Activated B cell treated with CpG ODN at 0.5 μM for 24 hours (primary cell): ENCODE measurements around the gene CNTRL. TPM values are rescaled to one million over a fixed set of nuclear protein-coding genes. Genes with fewer than 3 reads are reported as not detected.
"Not testable (repeated sequence)": the region's sequence is repeated elsewhere in the genome, so short reads cannot be mapped to it uniquely, and the experiment has no call there.

Experiments used
- ATAC-seq: fragments of 200-7000 bp; cut with Tn5 transposase; one replicate; pipeline ENCODE4 v1.10.0; 2021; ENCODE audit warnings: low read depth, mild to moderate bottlenecking, moderate library complexity
- CTCF ChIA-PET: fragments of 350-600 bp; sonication (Branson Sonifier 250); formaldehyde crosslinking; loops from one replicate; lab custom pipeline; 2021; ENCODE audit warnings: antibody characterized with exemption; lab: Charles Lee
- POLR2A ChIA-PET: fragments of 350-600 bp; sonication (Branson Sonifier 250); formaldehyde crosslinking; loops from one replicate; lab custom pipeline; 2021; ENCODE audit warnings: antibody characterized with exemption; lab: Charles Lee
- DNase-seq: peaks from one replicate; pipeline ENCODE4 v3.0.0; 2022
- H3K27ac Mint-ChIP-seq: one replicate; pipeline ENCODE4 v1.8.0; 2020; ENCODE audit warnings: mixed read lengths
- H3K27me3 Mint-ChIP-seq: one replicate; pipeline ENCODE4 v1.8.0; 2021; ENCODE audit warnings: mixed read lengths
- H3K36me3 Mint-ChIP-seq: one replicate; pipeline ENCODE4 v1.8.0; 2021; ENCODE audit warnings: low read depth, mixed read lengths
- H3K4me1 Mint-ChIP-seq: one replicate; pipeline ENCODE4 v1.8.0; 2021; ENCODE audit warnings: mixed read lengths
- H3K4me3 Mint-ChIP-seq: one replicate; pipeline ENCODE4 v1.8.0; 2020; ENCODE audit warnings: mild to moderate bottlenecking, mixed read lengths
- H3K9me3 Mint-ChIP-seq: one replicate; pipeline ENCODE4 v1.8.0; 2020; ENCODE audit warnings: mixed read lengths
- intact Hi-C: fragments of 100-400 bp; cut with micrococcal nuclease; formaldehyde crosslinking; loops from one replicate; pipeline ENCODE4 v1.15.1; 2024
- total RNA-seq: library from RNA; stranded (reverse); gene quantifications from 2 replicates; pipeline ENCODE4 v1.2.3, GENCODE V29; 2022
- TF ChIP-seq, protein P1 (sequence below): fragments of 200-600 bp; IDR thresholded peaks from one replicate; pipeline ENCODE4 v1.8.0; 2022; ENCODE audit warnings: antibody characterized with exemption, mild to moderate bottlenecking

CNTRL gene
- total RNA-seq, 1 donor from 2014 or later = 110 TPM

GRCh38 chr9:121178676-121179372, 104.1 kb downstream of the CNTRL start:
- ChIA-PET POLR2A (no interaction called here), CTCF (no interaction called here)
- ATAC-seq = no peak
- no peak overlapping the region for H3K27ac Mint-ChIP-seq
- no peak for DNase-seq
- H3K36me3 Mint-ChIP-seq = peaks cover 88% of the 10 kb centered on the region
- H3K9me3 Mint-ChIP-seq = no peaks in the 10 kb centered on the region
- TF ChIP-seq, protein P1, sequence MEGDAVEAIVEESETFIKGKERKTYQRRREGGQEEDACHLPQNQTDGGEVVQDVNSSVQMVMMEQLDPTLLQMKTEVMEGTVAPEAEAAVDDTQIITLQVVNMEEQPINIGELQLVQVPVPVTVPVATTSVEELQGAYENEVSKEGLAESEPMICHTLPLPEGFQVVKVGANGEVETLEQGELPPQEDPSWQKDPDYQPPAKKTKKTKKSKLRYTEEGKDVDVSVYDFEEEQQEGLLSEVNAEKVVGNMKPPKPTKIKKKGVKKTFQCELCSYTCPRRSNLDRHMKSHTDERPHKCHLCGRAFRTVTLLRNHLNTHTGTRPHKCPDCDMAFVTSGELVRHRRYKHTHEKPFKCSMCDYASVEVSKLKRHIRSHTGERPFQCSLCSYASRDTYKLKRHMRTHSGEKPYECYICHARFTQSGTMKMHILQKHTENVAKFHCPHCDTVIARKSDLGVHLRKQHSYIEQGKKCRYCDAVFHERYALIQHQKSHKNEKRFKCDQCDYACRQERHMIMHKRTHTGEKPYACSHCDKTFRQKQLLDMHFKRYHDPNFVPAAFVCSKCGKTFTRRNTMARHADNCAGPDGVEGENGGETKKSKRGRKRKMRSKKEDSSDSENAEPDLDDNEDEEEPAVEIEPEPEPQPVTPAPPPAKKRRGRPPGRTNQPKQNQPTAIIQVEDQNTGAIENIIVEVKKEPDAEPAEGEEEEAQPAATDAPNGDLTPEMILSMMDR = no peak
- peaks cover 32% of the 10 kb centered on the region for H3K4me1 Mint-ChIP-seq
- intact Hi-C loops = no loop called here
- H3K4me3 Mint-ChIP-seq = no peak overlapping the region
- H3K27me3 Mint-ChIP-seq = no peaks in the 10 kb centered on the region

DNA sequence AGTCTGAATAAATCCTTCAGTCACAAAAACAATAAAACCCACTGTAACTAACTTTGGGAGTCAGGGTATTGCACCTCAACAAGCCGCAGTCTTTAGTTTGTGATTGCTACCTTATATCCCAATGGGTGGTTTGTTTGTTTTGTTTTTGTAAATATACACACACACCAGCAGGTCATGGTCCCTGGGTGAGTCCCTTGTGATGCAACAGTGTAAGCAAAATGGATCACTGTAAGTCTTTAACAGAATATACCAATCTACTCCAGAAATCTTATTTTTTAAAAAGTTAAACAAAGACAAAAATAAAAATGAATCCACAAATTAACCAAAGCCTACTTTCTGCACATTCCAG, 104.6 kb downstream of the CNTRL start:
- CTCF ChIA-PET, ATAC-seq, intact Hi-C loops, DNase-seq, H3K4me3 Mint-ChIP-seq, H3K27ac Mint-ChIP-seq, H3K27me3 Mint-ChIP-seq, H3K9me3 Mint-ChIP-seq, POLR2A ChIA-PET: not testable (repeated sequence)
- H3K36me3 Mint-ChIP-seq = peaks cover 90% of the 10 kb centered on the region
- H3K4me1 Mint-ChIP-seq = peaks cover 37% of the 10 kb centered on the region

DNA sequence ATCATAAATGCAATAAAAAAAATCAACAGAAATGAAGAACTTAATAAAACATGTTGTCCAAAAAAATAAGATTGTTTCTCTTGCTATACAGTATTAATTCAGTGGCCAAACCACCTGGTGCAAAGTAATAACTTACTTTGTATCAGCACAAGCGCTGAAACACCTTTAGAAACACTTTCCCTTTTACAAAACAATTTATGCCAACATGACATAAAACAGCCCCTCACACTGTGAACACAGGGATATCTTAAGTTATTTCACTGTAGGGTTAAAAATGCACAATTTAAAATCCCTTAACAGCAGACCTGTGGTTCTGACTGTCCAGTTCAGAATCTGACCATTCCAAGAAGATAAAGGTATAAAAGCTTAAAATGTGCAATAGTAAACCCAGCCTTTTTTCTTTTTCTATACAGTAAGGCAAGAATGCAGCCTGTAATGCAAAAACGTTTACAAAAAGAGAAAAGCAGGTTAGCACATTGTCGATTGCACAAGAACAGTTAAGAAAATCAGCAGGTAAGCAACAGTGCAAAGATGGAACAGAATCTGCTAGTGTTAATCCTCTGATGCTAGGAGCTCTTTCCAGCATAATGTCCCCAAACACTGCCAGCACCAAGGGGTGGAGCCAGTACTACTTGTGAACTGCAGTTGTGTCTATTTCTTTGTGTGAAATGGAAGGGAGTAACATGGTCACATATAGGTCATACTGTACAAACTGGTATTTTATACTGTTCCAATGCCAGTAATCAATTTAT, 105.4 kb downstream of the CNTRL start:
- peaks cover 87% of the 10 kb centered on the region for H3K36me3 Mint-ChIP-seq
- no peaks in the 10 kb centered on the region for H3K9me3 Mint-ChIP-seq
- H3K27me3 Mint-ChIP-seq = no peaks in the 10 kb centered on the region
- intact Hi-C loops = no loop called here
- DNase-seq = no peak
- peaks cover 43% of the 10 kb centered on the region for H3K4me1 Mint-ChIP-seq
- no peak overlapping the region for H3K4me3 Mint-ChIP-seq
- no peak for ATAC-seq
- ChIA-PET POLR2A (interaction anchor here (1.1 kb wide), 1 partner anchor 18 kb away, joined by 3 read pairs; no protein-coding TSS in a partner anchor), CTCF (no interaction called here)
- H3K27ac Mint-ChIP-seq = no peak overlapping the region
- TF ChIP-seq, protein P1 = no peak

DNA sequence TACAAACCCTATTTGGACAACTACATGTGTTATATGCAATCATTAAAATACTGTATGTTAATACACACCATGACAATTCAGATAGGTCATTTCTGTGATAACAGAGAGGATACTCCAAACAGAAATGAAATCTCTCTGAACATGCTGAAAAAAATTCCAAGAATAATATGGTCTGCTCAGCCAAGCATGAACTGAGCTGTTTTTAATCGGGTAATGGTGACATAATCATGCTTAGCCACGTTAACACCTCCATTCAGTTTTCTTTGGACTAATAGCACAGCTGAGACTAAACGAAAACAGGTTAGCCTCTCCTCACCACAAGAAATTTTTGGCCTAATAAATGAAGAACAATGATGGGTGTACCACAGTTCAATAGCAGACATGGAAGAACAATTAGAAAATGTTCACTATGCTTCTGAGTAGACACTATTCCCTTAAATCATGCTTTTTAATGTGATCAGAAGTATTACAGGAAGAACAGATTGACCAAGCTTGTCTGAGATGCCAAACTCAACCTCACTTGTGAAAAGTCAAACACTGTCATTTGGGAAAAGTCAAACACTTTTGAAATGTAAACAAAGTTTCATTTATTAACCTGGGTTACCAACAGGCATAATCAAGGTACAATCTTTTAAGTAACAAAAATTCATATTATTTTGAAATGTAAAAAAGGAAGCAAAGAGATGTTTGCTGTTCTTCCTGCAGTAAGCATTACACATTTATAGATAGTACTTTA, 107.5 kb downstream of the CNTRL start:
- POLR2A ChIA-PET = no interaction called here
- Mint-ChIP-seq H3K4me1 (peaks cover 54% of the 10 kb centered on the region), H3K9me3 (no peaks in the 10 kb centered on the region), H3K27me3 (no peaks in the 10 kb centered on the region), H3K4me3 (no peak overlapping the region), H3K27ac (peak overlapping the region; percentile 41), H3K36me3 (peaks cover 82% of the 10 kb centered on the region)
- CTCF ChIA-PET = interaction anchor here (1.2 to 1.3 kb wide), 2 partner anchors 11 to 201 kb away, joined by 3 to 4 read pairs; no protein-coding TSS in a partner anchor
- intact Hi-C loops = no loop called here
- DNase-seq (no peak), ATAC-seq (no peak)
- TF ChIP-seq, protein P1 = no peak

- Mint-ChIP-seq H3K36me3 (peaks cover 82% of the 10 kb centered on the region), H3K27ac (peak overlapping the region; percentile 83), H3K4me1 (peaks cover 56% of the 10 kb centered on the region), H3K9me3 (no peaks in the 10 kb centered on the region), H3K4me3 (peak overlapping the region; percentile 47), H3K27me3 (no peaks in the 10 kb centered on the region)
- intact Hi-C loops = no loop called here
- DNase-seq (no peak), ATAC-seq (no peak)
- TF ChIP-seq, protein P1 = no peak
- ChIA-PET POLR2A (interaction anchor here (3.4 kb wide), 1 partner anchor 17 kb away, joined by 36 read pairs; the partner anchor contains the start of gene RAB14), CTCF (interaction anchor here (1.4 kb wide), 1 partner anchor 30 kb away, joined by 7 read pairs; no protein-coding TSS in a partner anchor)
Observed at GRCh38 chr9:121182989-121183388, 108.2 kb downstream of the CNTRL start.
